Measurements from ENCODE around the gene SRSF6. TPM values are rescaled to one million over a fixed set of nuclear protein-coding genes. Genes with fewer than 3 reads are reported as not detected.

Gene SRSF6
- total and polyA plus RNA-seq, 2 experiments from 2014 or later: 31.0 to 90.7 TPM

DNA sequence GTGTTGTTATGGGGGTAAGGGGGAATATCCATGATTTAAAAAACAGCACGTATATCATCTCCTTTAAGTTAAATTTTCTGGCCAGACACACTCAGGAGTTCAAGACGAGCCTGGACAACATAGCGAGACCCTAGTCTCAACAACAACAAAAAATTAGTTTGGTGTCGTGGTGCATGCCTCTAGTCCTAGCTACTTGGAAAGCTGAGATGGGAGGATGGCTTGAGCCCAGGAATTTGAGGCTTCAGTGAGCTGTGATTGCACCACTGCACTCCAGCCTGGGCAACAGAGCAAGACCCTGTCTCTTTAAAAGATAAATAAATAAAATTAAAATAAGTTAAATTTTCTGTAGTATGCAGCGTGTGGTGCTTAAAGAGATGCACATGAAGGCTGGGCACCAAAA is 31.5 kb upstream of the SRSF6 start:
- H3K9me2 ChIP-seq (replicated peaks; ENCODE audit: insufficient read depth): no peaks in the 10 kb centered on the region
- H3K9me3 ChIP-seq (ENCODE audit: low read depth): no peaks in the 10 kb centered on the region
- no peak for TF ChIP-seq EZH2 (IDR thresholded peaks at IDR 0.05; ENCODE audit: borderline replicate concordance)
- TF ChIP-seq EZH2phosphoT487 (IDR thresholded peaks at IDR 0.05; ENCODE audit: low read depth, severe bottlenecking, unreplicated experiment): no peak
- TF ChIP-seq, protein P1, sequence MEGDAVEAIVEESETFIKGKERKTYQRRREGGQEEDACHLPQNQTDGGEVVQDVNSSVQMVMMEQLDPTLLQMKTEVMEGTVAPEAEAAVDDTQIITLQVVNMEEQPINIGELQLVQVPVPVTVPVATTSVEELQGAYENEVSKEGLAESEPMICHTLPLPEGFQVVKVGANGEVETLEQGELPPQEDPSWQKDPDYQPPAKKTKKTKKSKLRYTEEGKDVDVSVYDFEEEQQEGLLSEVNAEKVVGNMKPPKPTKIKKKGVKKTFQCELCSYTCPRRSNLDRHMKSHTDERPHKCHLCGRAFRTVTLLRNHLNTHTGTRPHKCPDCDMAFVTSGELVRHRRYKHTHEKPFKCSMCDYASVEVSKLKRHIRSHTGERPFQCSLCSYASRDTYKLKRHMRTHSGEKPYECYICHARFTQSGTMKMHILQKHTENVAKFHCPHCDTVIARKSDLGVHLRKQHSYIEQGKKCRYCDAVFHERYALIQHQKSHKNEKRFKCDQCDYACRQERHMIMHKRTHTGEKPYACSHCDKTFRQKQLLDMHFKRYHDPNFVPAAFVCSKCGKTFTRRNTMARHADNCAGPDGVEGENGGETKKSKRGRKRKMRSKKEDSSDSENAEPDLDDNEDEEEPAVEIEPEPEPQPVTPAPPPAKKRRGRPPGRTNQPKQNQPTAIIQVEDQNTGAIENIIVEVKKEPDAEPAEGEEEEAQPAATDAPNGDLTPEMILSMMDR (IDR thresholded peaks at IDR 0.05; ENCODE audit: poor library complexity): no peak
- H2AFZ ChIP-seq: no peak overlapping the region
- no peaks in the 10 kb centered on the region for H3K27me3 ChIP-seq
- DNase-seq (ENCODE audit: low spot score): no peak
- WGBS (ENCODE audit: low lambda C conversion rate, missing lambda C conversion rate): 81% methylated on average over 5 of the region's 5 CpGs
- H3K4me1 ChIP-seq (ENCODE audit: insufficient read depth): no peaks in the 10 kb centered on the region
- no peak overlapping the region for H3K4me3 ChIP-seq
- no peak overlapping the region for H3K27ac ChIP-seq
- no peaks in the 10 kb centered on the region for H4K20me1 ChIP-seq (ENCODE audit: insufficient read depth, poor library complexity, severe bottlenecking)
- no peaks in the 10 kb centered on the region for H3K36me3 ChIP-seq (replicated peaks; ENCODE audit: insufficient read depth, low read depth)
- H3K4me2 ChIP-seq: no peak overlapping the region
- H3K79me2 ChIP-seq: no peaks in the 10 kb centered on the region

DNA sequence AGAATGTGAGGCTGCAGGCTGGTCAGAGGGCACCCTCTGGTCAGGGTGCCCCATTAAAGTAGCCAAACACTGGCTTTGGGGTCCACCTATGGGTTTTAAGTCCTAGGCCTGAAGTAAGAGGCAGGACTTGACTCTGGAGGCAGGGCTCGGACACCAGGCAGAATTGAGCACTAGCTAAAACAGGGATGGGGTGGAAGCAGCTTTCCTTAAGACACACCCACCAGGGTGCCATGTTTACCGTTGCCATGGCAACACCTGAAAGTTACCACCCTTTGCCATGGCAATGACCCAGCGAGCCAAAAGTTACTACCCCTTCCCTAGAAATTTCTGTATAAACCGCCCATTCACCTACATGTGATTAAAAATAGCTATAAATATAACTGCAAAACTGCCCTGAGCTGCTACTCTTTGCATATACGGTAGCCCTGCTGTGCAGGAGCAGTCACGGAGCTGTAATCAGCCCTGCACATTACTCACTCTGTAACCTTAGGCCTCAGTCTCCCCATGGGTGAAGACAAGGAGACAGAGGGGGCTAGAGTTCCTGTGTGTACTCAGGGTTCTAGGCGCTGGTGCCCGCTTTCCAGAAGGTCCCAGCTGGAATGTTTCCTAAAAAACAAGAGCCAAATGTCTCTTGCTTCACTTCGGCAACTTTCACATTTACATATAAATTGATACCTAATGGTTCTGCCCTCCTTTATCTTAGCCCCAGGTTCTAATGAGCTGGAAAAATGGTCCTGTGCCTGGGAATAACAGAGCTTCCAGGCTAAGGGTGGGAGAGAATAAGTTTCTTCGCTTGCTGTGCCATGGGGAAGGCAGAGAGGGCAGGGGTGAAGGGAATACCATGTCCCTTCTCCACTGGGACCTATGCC is 27.2 kb upstream of the SRSF6 start:
- H4K20me1 ChIP-seq (ENCODE audit: insufficient read depth, poor library complexity, severe bottlenecking): no peaks in the 10 kb centered on the region
- no peaks in the 10 kb centered on the region for H3K9me2 ChIP-seq (replicated peaks; ENCODE audit: insufficient read depth)
- no peak overlapping the region for H2AFZ ChIP-seq
- no peaks in the 10 kb centered on the region for H3K79me2 ChIP-seq
- H3K36me3 ChIP-seq (replicated peaks; ENCODE audit: insufficient read depth, low read depth): no peaks in the 10 kb centered on the region
- no peaks in the 10 kb centered on the region for H3K27me3 ChIP-seq
- no peak overlapping the region for H3K27ac ChIP-seq
- TF ChIP-seq EZH2 (IDR thresholded peaks at IDR 0.05; ENCODE audit: borderline replicate concordance) (no peak), EZH2phosphoT487 (IDR thresholded peaks at IDR 0.05; ENCODE audit: low read depth, severe bottlenecking, unreplicated experiment) (no peak)
- TF ChIP-seq, protein P1 (IDR thresholded peaks at IDR 0.05; ENCODE audit: poor library complexity): no peak
- no peak overlapping the region for H3K4me2 ChIP-seq
- H3K4me1 ChIP-seq (ENCODE audit: insufficient read depth): no peaks in the 10 kb centered on the region
- no peak overlapping the region for H3K4me3 ChIP-seq
- DNase-seq (ENCODE audit: low spot score): no peak
- no peaks in the 10 kb centered on the region for H3K9me3 ChIP-seq (ENCODE audit: low read depth)
- 68% methylated on average over 10 of the region's 10 CpGs for whole genome bisulfite sequencing (ENCODE audit: low lambda C conversion rate, missing lambda C conversion rate)

DNA sequence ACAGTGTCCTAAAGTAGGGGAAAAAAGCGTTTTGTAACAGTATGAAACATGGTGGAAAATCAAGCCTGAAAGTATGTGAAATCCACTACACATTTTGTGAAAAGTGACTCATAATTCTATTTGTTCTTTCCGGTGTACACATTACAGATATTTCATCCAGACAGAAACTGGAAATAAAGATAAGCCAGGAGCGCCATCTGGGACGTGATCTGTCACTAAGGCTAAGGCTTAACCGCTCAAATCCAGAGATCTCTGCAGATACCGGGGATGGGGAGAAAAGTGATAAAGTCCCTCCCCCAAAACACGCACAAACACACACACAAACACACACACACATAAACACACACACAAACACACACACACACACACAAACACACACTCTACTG is 26.6 kb upstream of the SRSF6 start:
- H3K27ac ChIP-seq: no peak overlapping the region
- TF ChIP-seq EZH2 (IDR thresholded peaks at IDR 0.05; ENCODE audit: borderline replicate concordance) (no peak), EZH2phosphoT487 (IDR thresholded peaks at IDR 0.05; ENCODE audit: low read depth, severe bottlenecking, unreplicated experiment) (no peak)
- TF ChIP-seq, protein P1 (IDR thresholded peaks at IDR 0.05; ENCODE audit: poor library complexity): no peak
- no peak for DNase-seq (ENCODE audit: low spot score)
- no peaks in the 10 kb centered on the region for H3K27me3 ChIP-seq
- H3K9me3 ChIP-seq (ENCODE audit: low read depth): no peaks in the 10 kb centered on the region
- no peaks in the 10 kb centered on the region for H3K4me1 ChIP-seq (ENCODE audit: insufficient read depth)
- no peak overlapping the region for H3K4me2 ChIP-seq
- no peaks in the 10 kb centered on the region for H4K20me1 ChIP-seq (ENCODE audit: insufficient read depth, poor library complexity, severe bottlenecking)
- H3K36me3 ChIP-seq (replicated peaks; ENCODE audit: insufficient read depth, low read depth): no peaks in the 10 kb centered on the region
- H2AFZ ChIP-seq: no peak overlapping the region
- no peak overlapping the region for H3K4me3 ChIP-seq
- no peaks in the 10 kb centered on the region for H3K9me2 ChIP-seq (replicated peaks; ENCODE audit: insufficient read depth)
- no peaks in the 10 kb centered on the region for H3K79me2 ChIP-seq
- 73% methylated on average over 7 of the region's 7 CpGs for WGBS (ENCODE audit: low lambda C conversion rate, missing lambda C conversion rate)
